Muscle of back (tissue), 13 donors: ENCODE measurements around the gene CRADD. TPM values are rescaled to one million over a fixed set of nuclear protein-coding genes. Genes with fewer than 3 reads are reported as not detected.
"Not testable (repeated sequence)": the region's sequence is repeated elsewhere in the genome, so short reads cannot be mapped to it uniquely, and the experiment has no call there.

Experiments used
- DNase-seq, 3 donors: peaks; one replicate each; pipeline versions ENCODE4 v3.0.0 to v3.0.0-alpha.2; 2013
- long read RNA-seq, 9 donors: transcript quantifications; one replicate each; lab custom pipeline, GENCODE V29; 2026
- polyA plus RNA-seq, 10 donors: library from polyadenylated mRNA; unstranded; fragments of 120-200 nt; gene quantifications; one replicate each; pipeline ENCODE4 v1.2.1, GENCODE V29; 2013; ENCODE audit not compliant: insufficient read length in 10 of 10

The CRADD gene
- polyA plus RNA-seq = 10 to 100 TPM in 9 of 10 donors, 1 to 10 TPM in 1; 10.0 to 14.3 (median 12.4) TPM
- long read RNA-seq, donor 1, transcript CRADD-201 (3 exons, 1,169 nt) = major isoform, 5 of 5 reads
- long read RNA-seq, donor 1, partial matches to known transcripts = 0 of 5 reads
- long read RNA-seq, donor 1, other reads (novel, unspliced or antisense) = 0 of 5 reads
- long read RNA-seq, donor 2, transcript CRADD-201 (3 exons, 1,169 nt) = major isoform, 5 of 5 reads
- long read RNA-seq, donor 2, partial matches to known transcripts = 0 of 5 reads
- long read RNA-seq, donor 2, other reads (novel, unspliced or antisense) = 0 of 5 reads
- long read RNA-seq, donor 3 = 0 reads
- long read RNA-seq, donor 4, partial matches to known transcripts = 6 of 8 reads
- long read RNA-seq, donor 4, other reads (novel, unspliced or antisense) = 0 of 8 reads
- long read RNA-seq, donor 5, partial matches to known transcripts = 0 of 2 reads
- long read RNA-seq, donor 5, other reads (novel, unspliced or antisense) = 0 of 2 reads
- long read RNA-seq, donor 6, transcript CRADD-201 (3 exons, 1,169 nt) = major isoform, 6 of 11 reads
- long read RNA-seq, donor 6, partial matches to known transcripts = 5 of 11 reads
- long read RNA-seq, donor 6, other reads (novel, unspliced or antisense) = 0 of 11 reads
- long read RNA-seq, donor 7, partial matches to known transcripts = 5 of 8 reads
- long read RNA-seq, donor 7, other reads (novel, unspliced or antisense) = 0 of 8 reads
- long read RNA-seq, donor 8, partial matches to known transcripts = 0 of 4 reads
- long read RNA-seq, donor 8, other reads (novel, unspliced or antisense) = 0 of 4 reads
- long read RNA-seq, donor 9 = 0 reads

GRCh38 chr12:93677195-93678064 lies at the start of gene CRADD:
CRADD (plus strand) TSS chr12:93677375.
- DNase-seq = peak; percentile 97 to 99 (median 99)

GRCh38 chr12:93632383-93632782 lies 44.8 kb upstream of the CRADD start:
- DNase-seq = no peak

- DNase-seq = no peak
Measured at GRCh38 chr12:93634416-93634815, 42.8 kb upstream of the CRADD start.

DNA sequence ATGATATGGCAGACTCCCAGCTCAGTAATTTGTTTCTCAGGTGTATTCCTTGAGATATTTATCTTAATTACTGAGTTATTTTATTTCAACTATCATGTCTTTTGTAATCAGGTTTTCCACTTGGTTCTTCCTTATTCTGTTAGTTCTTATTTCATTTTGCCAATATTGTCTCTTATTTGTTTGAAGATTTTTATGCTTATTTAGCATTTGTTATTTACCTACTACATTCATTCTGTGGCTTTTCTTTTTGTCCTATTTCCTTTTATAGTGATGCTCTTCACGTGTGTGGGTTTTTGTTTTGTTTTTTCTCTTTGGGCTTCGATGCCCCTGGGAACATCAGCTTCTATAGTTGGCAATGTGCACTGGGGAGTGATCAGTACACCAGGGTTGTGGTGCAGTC lies 40.5 kb upstream of the CRADD start:
- no peak for DNase-seq

GRCh38 chr12:93638095-93638494 lies 39.1 kb upstream of the CRADD start:
- DNase-seq = peak in 1 of 3 donors; percentile 24

- DNase-seq = no peak
Measured at GRCh38 chr12:93638954-93639353, 38.2 kb upstream of the CRADD start.

DNA sequence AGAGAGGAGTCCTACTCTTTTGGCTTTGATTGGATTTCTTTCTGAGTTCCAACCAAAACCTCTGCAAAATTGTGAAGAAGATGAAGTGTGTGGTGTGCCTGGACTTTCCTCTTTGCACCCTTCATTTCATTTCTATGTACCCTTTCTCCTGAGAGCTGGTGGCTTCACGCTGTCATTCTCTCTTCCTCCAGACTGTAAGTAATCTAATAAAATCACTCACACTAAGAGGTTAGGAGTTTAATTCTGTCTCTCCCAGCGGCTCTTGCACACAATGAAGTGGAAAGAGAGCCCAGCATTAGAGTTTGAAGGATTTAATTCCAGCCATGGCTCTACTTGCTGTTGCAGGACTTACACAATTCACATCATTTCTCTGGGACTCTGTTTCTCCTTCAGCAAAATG lies 37.8 kb upstream of the CRADD start:
- DNase-seq = no peak

- not testable (repeated sequence) for DNase-seq
Measured at GRCh38 chr12:93641380-93641779, 35.8 kb upstream of the CRADD start.

GRCh38 chr12:93642751-93643150 lies 34.4 kb upstream of the CRADD start:
- DNase-seq = no peak

DNA sequence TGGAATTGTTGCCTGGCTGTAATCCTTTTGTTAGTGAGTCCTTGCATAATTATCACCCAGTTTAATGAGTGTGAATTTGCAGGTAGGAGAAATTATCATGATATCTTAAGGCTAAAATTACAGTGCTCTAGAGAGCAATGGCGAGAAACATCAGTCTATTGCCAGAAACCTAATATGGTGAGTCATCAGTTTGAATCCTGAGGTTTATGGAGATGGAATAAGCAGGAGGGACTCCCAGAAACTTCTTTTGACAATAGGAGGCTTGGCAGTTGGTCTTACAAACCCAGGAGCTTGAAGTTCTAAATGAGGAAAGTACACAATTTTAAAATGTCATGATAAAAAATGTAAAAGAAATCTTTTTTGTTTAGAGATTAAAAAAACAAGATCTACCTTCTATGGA lies 31.5 kb upstream of the CRADD start:
- DNase-seq = no peak

GRCh38 chr12:93650626-93651025 lies 26.5 kb upstream of the CRADD start:
- DNase-seq = no peak

GRCh38 chr12:93653079-93653478 lies 24.1 kb upstream of the CRADD start:
- DNase-seq = no peak

- DNase-seq = no peak
Measured at GRCh38 chr12:93653712-93654111, 23.5 kb upstream of the CRADD start.

GRCh38 chr12:93654421-93654820 lies 22.8 kb upstream of the CRADD start:
- DNase-seq = no peak

DNA sequence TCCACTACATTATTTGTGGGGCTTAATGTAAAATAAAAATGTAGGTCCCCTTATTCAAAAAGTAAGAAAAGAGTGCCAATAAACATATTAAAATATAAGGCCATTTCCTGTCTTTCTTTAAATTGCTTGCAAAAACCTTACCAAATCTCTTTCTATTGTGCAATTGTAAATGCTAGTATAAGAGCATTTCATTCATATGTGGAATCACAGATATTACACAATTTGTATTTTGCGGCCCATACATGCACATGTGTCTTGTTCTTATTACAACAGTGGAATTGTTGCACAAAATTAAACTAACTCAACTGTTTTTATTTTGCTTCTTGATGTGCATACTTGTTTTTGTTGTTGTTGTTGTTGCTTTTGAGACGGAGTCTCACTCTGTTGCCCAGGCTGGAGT lies 20.1 kb upstream of the CRADD start:
- no peak for DNase-seq

DNA sequence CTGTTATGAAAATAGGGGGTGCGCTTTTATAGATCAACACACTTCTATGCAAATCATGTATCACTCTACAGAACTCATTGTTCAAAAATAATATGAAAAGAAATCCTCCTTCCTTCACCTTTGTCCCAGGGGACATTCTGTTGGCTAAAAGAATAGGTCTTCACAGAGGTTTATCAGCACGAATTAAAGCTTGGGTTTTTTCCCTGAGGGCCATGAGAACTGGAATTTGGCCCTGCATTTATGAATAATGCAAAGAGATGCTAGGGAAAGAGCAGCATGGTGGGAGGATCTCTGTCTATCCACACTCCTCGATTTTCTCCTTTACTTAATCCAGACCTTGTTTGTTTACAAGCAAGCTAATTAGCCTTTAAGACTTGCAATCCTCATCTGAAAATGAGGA lies 16.2 kb upstream of the CRADD start:
- no peak for DNase-seq

DNA sequence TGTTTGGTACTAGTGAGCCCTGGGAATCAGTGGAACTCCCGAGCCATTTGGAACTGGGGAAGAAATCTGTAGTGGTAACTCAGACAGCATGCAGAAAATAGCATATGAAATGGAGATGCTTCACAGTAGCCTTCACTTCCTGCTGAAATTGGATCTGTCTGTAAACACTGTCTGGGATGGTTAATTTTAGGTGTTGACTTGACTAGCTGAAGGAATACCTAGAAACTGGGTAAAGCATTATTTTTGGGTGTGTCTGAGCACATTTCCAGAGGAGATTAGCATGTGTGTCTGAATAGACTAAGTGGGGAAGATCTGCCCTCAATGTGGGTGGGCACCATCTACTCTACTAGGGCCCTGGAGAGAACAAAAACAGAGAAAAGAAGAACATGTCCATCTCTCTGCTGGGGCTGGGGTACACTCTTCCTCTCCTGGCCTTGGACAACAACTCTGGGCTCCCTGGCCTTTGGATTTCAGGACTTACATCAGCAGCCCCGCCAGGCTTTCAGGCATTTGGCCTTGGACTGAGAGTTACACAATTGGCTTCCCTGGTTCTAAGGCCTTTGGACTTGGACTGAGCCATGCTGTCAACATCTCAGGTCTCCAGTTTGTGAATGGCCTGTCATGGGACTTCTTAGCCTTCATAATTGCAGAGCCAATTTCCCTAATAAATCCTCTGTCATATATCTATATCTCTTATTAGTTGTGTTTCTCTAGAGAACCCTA lies 14.0 kb upstream of the CRADD start:
- DNase-seq = no peak

- DNase-seq = no peak
Measured at GRCh38 chr12:93663729-93664084, 13.5 kb upstream of the CRADD start.

DNA sequence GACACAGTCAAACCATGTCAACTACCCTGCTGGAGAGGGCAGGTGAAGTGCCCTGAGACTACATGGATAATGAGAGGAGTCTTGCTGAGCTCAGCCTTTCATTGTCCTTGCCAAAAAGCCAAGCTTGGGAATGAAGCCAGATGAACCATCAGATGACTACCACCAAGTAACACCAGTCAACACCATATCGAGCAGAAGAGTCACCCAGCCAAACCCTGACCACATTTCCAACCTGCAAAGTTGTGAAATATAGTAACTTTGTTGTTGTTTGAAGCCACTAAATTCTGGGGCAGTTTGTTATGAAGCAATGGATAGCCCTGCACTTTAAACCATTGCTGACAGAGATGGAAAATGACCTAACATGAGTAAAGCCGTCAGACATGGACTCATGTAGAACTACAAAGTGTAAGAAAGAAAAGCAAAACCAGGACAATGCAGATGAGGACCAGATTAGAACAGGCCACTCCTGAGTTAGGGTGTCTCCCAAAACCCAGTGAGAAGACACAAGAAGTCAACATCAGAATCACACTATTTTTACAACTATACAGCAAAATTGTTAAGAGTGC lies 12.5 kb upstream of the CRADD start:
- DNase-seq = no peak

GRCh38 chr12:93667672-93668071 lies 9.5 kb upstream of the CRADD start:
- DNase-seq = peak in 1 of 3 donors; percentile 8

DNA sequence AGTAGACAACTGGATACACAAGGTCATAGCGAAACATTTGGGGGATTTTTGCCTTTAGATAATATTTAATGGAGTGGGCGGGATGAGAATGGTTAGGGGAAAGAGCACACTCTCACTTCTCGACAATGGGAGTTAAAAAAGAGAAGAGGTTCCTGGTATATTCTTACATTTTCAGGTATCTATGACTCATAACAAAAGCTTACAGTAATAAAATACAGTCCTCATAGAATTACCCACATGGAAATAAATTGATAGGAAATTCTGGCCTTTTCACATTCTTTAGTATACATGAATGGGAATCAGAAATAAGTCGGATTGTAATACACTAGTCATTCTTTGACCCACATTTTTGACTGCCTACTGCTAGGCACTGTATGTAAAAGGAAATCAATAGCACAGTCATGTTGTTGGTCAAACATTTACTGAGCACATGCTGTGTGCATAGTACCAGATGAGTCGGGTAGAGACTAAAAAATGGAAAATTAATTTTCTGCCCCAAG lies 8.2 kb upstream of the CRADD start:
- no peak for DNase-seq
